SK-N-SH (cell line): ENCODE measurements around the gene ATP5F1A. TPM values are rescaled to one million over a fixed set of nuclear protein-coding genes. Genes with fewer than 3 reads are reported as not detected.

ENCODE experiments used
- CTCF ChIA-PET: fragments of 300-600, 350-600 bp; formaldehyde crosslinking; extraction: SDS; loops from one replicate; lab custom pipeline; 2021; lab: Yijun Ruan, JAX
- POLR2A ChIA-PET: fragments of 350-600 bp; sonication (Branson Sonifier 250); formaldehyde crosslinking; extraction: SDS; loops from one replicate; lab custom pipeline; 2020; ENCODE audit warnings: antibody characterized with exemption, inconsistent platforms; lab: Yijun Ruan, JAX
- DNase-seq: peaks from one replicate; pipeline ENCODE4 v3.0.0; 2012
- H2AFZ ChIP-seq: fragments of 200-600 bp; sonication (generic); 2 replicates; pipeline ENCODE4 v1.8.1; 2016; ENCODE audit warnings: antibody characterized with exemption, mild to moderate bottlenecking, low read depth
- H3F3A ChIP-seq: fragments of 200-600 bp; sonication (generic); replicated peaks from 2 replicates; pipeline ENCODE3; 2016; ENCODE audit warnings: antibody characterized with exemption, mild to moderate bottlenecking; ENCODE audit not compliant: insufficient read depth
- H3K27ac ChIP-seq, 2 experiments: fragments of 200-500 bp in 1 of 2; fragments of 200-600 bp in 1 of 2; sonication (Bioruptor generic) in 1 of 2; sonication (generic), shearing (Covaris generic) in 1 of 2; 2 replicates each; pipeline versions ENCODE4 v1.5.1 to v1.6.1; 2014 to 2016; ENCODE audit warnings: low read depth in 2 of 2, inconsistent platforms in 1 of 2, low read length in 1 of 2, mild to moderate bottlenecking in 1 of 2, mixed read lengths in 1 of 2
- H3K27me3 ChIP-seq: fragments of 200-600 bp; sonication (generic), shearing (Covaris generic); 2 replicates; pipeline ENCODE4 v1.6.1; 2016; ENCODE audit warnings: mixed run types; ENCODE audit not compliant: insufficient read depth
- H3K36me3 ChIP-seq, 2 experiments: fragments of 200-500 bp in 1 of 2; fragments of 200-600 bp in 1 of 2; sonication (Bioruptor generic) in 1 of 2; sonication (generic) in 1 of 2; replicated peaks in 1 of 2; 2 replicates each; pipeline versions ENCODE3 to v1.5.1; 2014 to 2016; ENCODE audit warnings: low read length in 1 of 2, mild to moderate bottlenecking in 1 of 2; ENCODE audit not compliant: insufficient read depth in 2 of 2, control insufficient read depth in 1 of 2
- H3K4me1 ChIP-seq, 2 experiments: fragments of 200-500 bp in 1 of 2; fragments of 200-600 bp in 1 of 2; sonication (Bioruptor generic) in 1 of 2; sonication (generic), shearing (Covaris generic) in 1 of 2; 2 replicates each; pipeline versions ENCODE4 v1.5.1 to v1.6.1; 2014 to 2016; ENCODE audit warnings: low read depth in 1 of 2, low read length in 1 of 2, mixed run types in 1 of 2; ENCODE audit not compliant: insufficient read depth in 2 of 2, control insufficient read depth in 1 of 2
- H3K4me2 ChIP-seq: fragments of 200-600 bp; sonication (generic), shearing (Covaris generic); 2 replicates; pipeline ENCODE4 v1.6.1; 2017; ENCODE audit warnings: mixed run types
- H3K4me3 ChIP-seq, 2 experiments: fragments of 200-500 bp in 1 of 2; fragments of 200-600 bp in 1 of 2; sonication (Bioruptor generic) in 1 of 2; sonication (generic), shearing (Covaris generic) in 1 of 2; 2 replicates each; pipeline versions ENCODE4 v1.5.1 to v1.8.1; 2014 to 2016; ENCODE audit warnings: low read depth in 2 of 2, inconsistent platforms in 1 of 2, low read length in 1 of 2, mild to moderate bottlenecking in 1 of 2, mixed read lengths in 1 of 2, moderate library complexity in 1 of 2
- H3K79me2 ChIP-seq: fragments of 200-600 bp; sonication (generic); 2 replicates; pipeline ENCODE4 v1.8.1; 2017; ENCODE audit warnings: mild to moderate bottlenecking; ENCODE audit not compliant: insufficient read depth
- H3K9ac ChIP-seq: fragments of 200-600 bp; sonication (generic); 2 replicates; pipeline ENCODE4 v1.6.1; 2017; ENCODE audit warnings: mixed run types
- H3K9me2 ChIP-seq: fragments of 200-600 bp; sonication (generic); 2 replicates; pipeline ENCODE4 v1.6.1; 2017; ENCODE audit warnings: mixed run types
- H3K9me3 ChIP-seq: fragments of 200-600 bp; sonication (generic); 2 replicates; pipeline ENCODE4 v1.6.1; 2017; ENCODE audit warnings: mixed run types, mild to moderate bottlenecking, moderate library complexity
- H4K20me1 ChIP-seq: fragments of 200-600 bp; sonication (generic); 2 replicates; pipeline ENCODE4 v1.6.1; 2017; ENCODE audit warnings: mild to moderate bottlenecking, mixed run types; ENCODE audit not compliant: insufficient read depth
- CHD2 ChIP-seq: fragments of 150-350 bp; IDR thresholded peaks from 2 replicates; pipeline ENCODE4 v1.6.1; 2018; ENCODE audit warnings: low read length; ENCODE audit not compliant: partially characterized antibody
- ELF1 ChIP-seq: IDR thresholded peaks from 2 replicates; pipeline ENCODE4 v1.4.0; 2012
- FOXJ3 ChIP-seq: sonication (generic); formaldehyde crosslinking; IDR thresholded peaks from 2 replicates; pipeline ENCODE4 v1.5.1; 2020; ENCODE audit warnings: mild to moderate bottlenecking, missing genetic modification reagents
- GABPA ChIP-seq: IDR thresholded peaks from 2 replicates; pipeline ENCODE4 v1.4.0; 2012; ENCODE audit warnings: low read depth, mild to moderate bottlenecking
- GATA2 ChIP-seq: sonication (generic); formaldehyde crosslinking; IDR thresholded peaks from 2 replicates; pipeline ENCODE4 v1.5.0; 2020; ENCODE audit warnings: mild to moderate bottlenecking, missing genetic modification reagents
- JUND ChIP-seq: IDR thresholded peaks from 2 replicates; pipeline ENCODE4 v1.4.0; 2012
- MXI1 ChIP-seq: IDR thresholded peaks from 2 replicates; pipeline ENCODE4 v1.6.1; 2012; ENCODE audit warnings: mild to moderate bottlenecking, low read depth, low read length, improper control_type of control experiment
- NFIC ChIP-seq: IDR thresholded peaks from 2 replicates; pipeline ENCODE4 v1.4.0; 2012; ENCODE audit warnings: borderline replicate concordance
- REST ChIP-seq: IDR thresholded peaks from 2 replicates; pipeline ENCODE4 v1.6.1; 2012; ENCODE audit warnings: mild to moderate bottlenecking, low read depth, low read length, moderate library complexity
- SIN3A ChIP-seq: IDR thresholded peaks from 2 replicates; pipeline ENCODE4 v1.6.1; 2012; ENCODE audit warnings: low read depth, mild to moderate bottlenecking, low read length, moderate library complexity, borderline replicate concordance
- SMC3 ChIP-seq: IDR thresholded peaks from 2 replicates; pipeline ENCODE4 v1.6.1; 2012; ENCODE audit warnings: low read depth, low read length, improper control_type of control experiment
- USF1 ChIP-seq: IDR thresholded peaks from 2 replicates; pipeline ENCODE4 v1.4.0; 2012; ENCODE audit warnings: low read depth, borderline replicate concordance
- USF2 ChIP-seq: fragments of 150-350 bp; IDR thresholded peaks from 2 replicates; pipeline ENCODE4 v1.6.1; 2017; ENCODE audit warnings: antibody characterized with exemption, low read length, low read depth, borderline replicate concordance
- WGBS: methylation state at CpG from one replicate; pipeline ENCODE4 v1.1.6; 2017; ENCODE audit warnings: low lambda C conversion rate; 5-methylcytosine and 5-hydroxymethylcytosine counted together
- polyA plus RNA-seq, 3 experiments: library from polyadenylated mRNA; depleted of rRNA; stranded (reverse); fragments of >200 nt; gene quantifications; 2 replicates each; pipeline ENCODE4 v1.2.3, GENCODE V29; 2012

The ATP5F1A gene
- polyA plus RNA-seq, 1 of the 3 experiments (the other 2 are of a cell fraction), result 610 TPM

GRCh38 chr18:46060359-46060841 is 37.7 kb downstream of the ATP5F1A start (continued):
- TF ChIP-seq MXI1, result no peak

GRCh38 chr18:46055838-46056230 is 42.3 kb downstream of the ATP5F1A start:
- POLR2A ChIA-PET, result no interaction called here
- Histone ChIP-seq H3K9me3 (no peaks in the 10 kb centered on the region), H4K20me1 (no peaks in the 10 kb centered on the region), H3K27ac (no peak overlapping the region), H3K36me3 (no peaks in the 10 kb centered on the region), H3F3A (peaks cover 9% of the 10 kb centered on the region), H2AFZ (no peak overlapping the region), H3K79me2 (peaks cover 3% of the 10 kb centered on the region; the same call in 1 of the 2 replicates), H3K9me2 (no peaks in the 10 kb centered on the region), H3K4me1 (peaks cover 0 to 8% of the 10 kb centered on the region in 2 experiments; a peak in 1 of 4 replicates), H3K4me3 (no peak overlapping the region), H3K4me2 (no peak overlapping the region; the same call in 1 of the 2 replicates), H3K27me3 (no peaks in the 10 kb centered on the region), H3K9ac (no peak overlapping the region)
- TF ChIP-seq ELF1, result no peak
- no peak for DNase-seq
- CTCF ChIA-PET, result interaction anchor here (0.9 kb wide), 1 partner anchor 18 kb away, joined by 3 read pairs; no protein-coding TSS in a partner anchor
- 63% methylated on average over 3 of the region's 4 CpGs for WGBS

- no peaks in the 10 kb centered on the region for H4K20me1 ChIP-seq
- H3K9me3 ChIP-seq, result no peaks in the 10 kb centered on the region
- WGBS, result 76% methylated on average over 6 of the region's 6 CpGs
- H3K79me2 ChIP-seq, result peaks cover 3% of the 10 kb centered on the region; the same call in 1 of the 2 replicates
- no peak overlapping the region for H2AFZ ChIP-seq
- no peak for DNase-seq
- no peak for TF ChIP-seq FOXJ3 (CRISPR knock-in tag)
- TF ChIP-seq REST, result no peak
- no peak for TF ChIP-seq USF2
- no peak for TF ChIP-seq CHD2
- TF ChIP-seq SIN3A, result no peak
- no peak for TF ChIP-seq JUND
- TF ChIP-seq MXI1, result no peak
- TF ChIP-seq SMC3, result no peak
- TF ChIP-seq GATA2, result no peak
- no peak for TF ChIP-seq GABPA
- TF ChIP-seq USF1, result no peak
- no peak for TF ChIP-seq NFIC
- CTCF ChIA-PET, result interaction anchor here (0.9 kb wide), 1 partner anchor 18 kb away, joined by 3 read pairs; no protein-coding TSS in a partner anchor
- H3K4me2 ChIP-seq, result no peak overlapping the region; the same call in 1 of the 2 replicates
- no peak overlapping the region for H3K4me3 ChIP-seq
- no peaks in the 10 kb centered on the region for H3K36me3 ChIP-seq
- H3K27ac ChIP-seq, result no peak overlapping the region
- no peaks in the 10 kb centered on the region for H3K27me3 ChIP-seq
- POLR2A ChIA-PET, result no interaction called here
- H3K9me2 ChIP-seq, result no peaks in the 10 kb centered on the region
- H3K9ac ChIP-seq, result no peak overlapping the region
- H3F3A ChIP-seq, result peaks cover 9% of the 10 kb centered on the region
- peaks cover 0 to 8% of the 10 kb centered on the region in 2 experiments; a peak in 1 of 4 replicates for H3K4me1 ChIP-seq
Measured at GRCh38 chr18:46054956-46055837, 42.9 kb downstream of the ATP5F1A start.
